Measurements from ENCODE around the gene WNT5B.

DNA sequence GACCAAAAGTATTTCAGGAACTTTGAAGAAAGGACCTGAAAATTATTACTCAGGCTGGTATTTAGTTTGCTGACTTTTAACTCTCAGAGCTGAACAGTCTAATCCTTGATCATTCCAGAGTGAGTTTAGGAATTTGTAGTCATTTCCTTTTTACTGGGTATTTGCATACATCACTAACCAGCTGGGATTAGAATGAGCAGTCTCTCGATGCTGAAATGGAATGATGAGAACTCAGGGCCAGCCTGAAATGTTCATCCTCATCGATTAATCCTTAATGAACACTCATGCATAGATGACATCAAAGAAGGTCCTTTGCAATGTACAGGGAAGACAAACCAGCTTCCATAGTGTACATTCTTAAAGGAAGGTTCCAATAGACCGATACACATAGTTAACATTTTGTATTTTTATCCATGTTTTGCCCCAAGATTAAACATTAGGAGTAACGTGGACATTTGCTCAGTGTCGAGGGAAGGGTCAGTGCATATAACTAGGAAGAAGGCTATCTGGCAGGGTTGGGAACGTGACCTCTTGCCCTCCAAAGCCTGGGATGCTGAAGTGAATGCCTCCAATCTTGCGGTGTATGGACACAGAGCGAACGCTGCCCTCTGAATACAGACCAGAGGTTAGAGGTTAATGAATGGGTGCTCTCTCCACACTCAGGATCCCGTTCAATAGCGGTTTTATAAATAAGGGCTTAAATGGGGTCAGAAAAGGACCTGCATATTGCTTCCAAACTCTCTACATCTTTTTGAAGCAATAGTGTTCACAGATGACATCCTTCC lies 49.2 kb upstream of the WNT5B start:
- TF ChIP-seq, protein P1, sequence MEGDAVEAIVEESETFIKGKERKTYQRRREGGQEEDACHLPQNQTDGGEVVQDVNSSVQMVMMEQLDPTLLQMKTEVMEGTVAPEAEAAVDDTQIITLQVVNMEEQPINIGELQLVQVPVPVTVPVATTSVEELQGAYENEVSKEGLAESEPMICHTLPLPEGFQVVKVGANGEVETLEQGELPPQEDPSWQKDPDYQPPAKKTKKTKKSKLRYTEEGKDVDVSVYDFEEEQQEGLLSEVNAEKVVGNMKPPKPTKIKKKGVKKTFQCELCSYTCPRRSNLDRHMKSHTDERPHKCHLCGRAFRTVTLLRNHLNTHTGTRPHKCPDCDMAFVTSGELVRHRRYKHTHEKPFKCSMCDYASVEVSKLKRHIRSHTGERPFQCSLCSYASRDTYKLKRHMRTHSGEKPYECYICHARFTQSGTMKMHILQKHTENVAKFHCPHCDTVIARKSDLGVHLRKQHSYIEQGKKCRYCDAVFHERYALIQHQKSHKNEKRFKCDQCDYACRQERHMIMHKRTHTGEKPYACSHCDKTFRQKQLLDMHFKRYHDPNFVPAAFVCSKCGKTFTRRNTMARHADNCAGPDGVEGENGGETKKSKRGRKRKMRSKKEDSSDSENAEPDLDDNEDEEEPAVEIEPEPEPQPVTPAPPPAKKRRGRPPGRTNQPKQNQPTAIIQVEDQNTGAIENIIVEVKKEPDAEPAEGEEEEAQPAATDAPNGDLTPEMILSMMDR (conservative IDR thresholded peaks at IDR 0.05; ENCODE audit: low read length): no peak
- TF ChIP-seq EZH2phosphoT487 (IDR thresholded peaks at IDR 0.05; ENCODE audit: borderline replicate concordance, low read depth, low read length): no peak
